Astrocyte (in vitro differentiated cells and primary cell): ENCODE measurements around the gene MYO15B.

ENCODE experiments used
- EZH2 ChIP-seq: IDR thresholded peaks from 2 replicates; pipeline ENCODE4 v1.6.1; 2012; ENCODE audit warnings: mild to moderate bottlenecking, low read length, inconsistent platforms; ENCODE audit not compliant: insufficient read depth
- TF ChIP-seq, protein P1 (sequence below): IDR thresholded peaks from 2 replicates; pipeline ENCODE4 v1.5.1; 2011; ENCODE audit warnings: low read depth, mild to moderate bottlenecking, inconsistent platforms, low read length, moderate library complexity; ENCODE audit not compliant: insufficient read depth

DNA sequence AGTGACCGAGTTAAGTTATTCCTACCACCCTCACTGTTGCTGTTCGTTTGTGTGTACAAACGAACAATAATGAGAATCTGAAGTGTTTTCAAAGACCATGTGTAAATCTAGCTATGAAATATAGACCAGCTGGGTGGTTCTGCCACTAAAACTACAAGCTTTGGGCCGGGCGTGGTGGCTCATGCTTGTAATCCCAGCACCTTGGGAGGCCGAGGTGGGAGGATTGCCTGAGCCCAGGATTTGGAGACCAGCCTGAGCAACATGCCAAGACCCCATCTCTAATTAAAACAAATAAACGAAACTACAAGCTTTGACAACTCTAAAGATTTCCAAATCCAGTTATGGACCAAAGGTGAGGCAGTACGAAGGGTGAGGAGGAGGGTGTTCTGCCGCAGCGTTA, 78.4 kb downstream of the MYO15B start:
- TF ChIP-seq, protein P1, sequence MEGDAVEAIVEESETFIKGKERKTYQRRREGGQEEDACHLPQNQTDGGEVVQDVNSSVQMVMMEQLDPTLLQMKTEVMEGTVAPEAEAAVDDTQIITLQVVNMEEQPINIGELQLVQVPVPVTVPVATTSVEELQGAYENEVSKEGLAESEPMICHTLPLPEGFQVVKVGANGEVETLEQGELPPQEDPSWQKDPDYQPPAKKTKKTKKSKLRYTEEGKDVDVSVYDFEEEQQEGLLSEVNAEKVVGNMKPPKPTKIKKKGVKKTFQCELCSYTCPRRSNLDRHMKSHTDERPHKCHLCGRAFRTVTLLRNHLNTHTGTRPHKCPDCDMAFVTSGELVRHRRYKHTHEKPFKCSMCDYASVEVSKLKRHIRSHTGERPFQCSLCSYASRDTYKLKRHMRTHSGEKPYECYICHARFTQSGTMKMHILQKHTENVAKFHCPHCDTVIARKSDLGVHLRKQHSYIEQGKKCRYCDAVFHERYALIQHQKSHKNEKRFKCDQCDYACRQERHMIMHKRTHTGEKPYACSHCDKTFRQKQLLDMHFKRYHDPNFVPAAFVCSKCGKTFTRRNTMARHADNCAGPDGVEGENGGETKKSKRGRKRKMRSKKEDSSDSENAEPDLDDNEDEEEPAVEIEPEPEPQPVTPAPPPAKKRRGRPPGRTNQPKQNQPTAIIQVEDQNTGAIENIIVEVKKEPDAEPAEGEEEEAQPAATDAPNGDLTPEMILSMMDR: no peak
- TF ChIP-seq EZH2: no peak
